AG10803 (cell line): ENCODE data around the gene PCCA.

Experiments used
- DNase-seq: peaks from one replicate; pipeline ENCODE4 v3.0.0; 2010; ENCODE audit warnings: low read depth
- H3K4me3 ChIP-seq: 2 replicates; pipeline ENCODE4 v1.5.1; 2011; ENCODE audit warnings: mild to moderate bottlenecking, low read length, control low read depth
- TF ChIP-seq, protein P1 (sequence below): conservative IDR thresholded peaks from 2 replicates; pipeline ENCODE4 v1.5.1; 2011; ENCODE audit warnings: mild to moderate bottlenecking, low read length, control low read depth, inconsistent platforms

The PCCA gene

DNA sequence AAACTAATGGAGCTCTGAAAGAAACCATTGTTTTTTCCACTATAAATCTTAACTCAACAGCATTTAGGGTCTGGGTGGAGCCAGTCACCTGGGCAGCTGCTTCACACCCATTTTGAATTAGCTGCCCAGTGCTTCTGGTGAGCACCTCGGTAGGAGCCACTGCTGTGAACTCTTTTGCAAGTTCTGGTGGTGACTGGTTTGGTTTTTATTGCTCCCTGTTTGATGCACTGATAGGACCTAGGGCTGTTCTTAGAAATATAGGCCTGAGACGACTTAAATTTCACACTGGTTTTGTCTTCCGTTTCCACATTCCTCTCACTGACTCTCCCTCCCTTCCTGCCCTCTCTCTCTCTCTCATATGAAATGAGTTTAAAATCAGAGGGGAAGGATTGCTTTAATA is 395.8 kb downstream of the PCCA start:
- DNase-seq, result no peak
- TF ChIP-seq, protein P1, sequence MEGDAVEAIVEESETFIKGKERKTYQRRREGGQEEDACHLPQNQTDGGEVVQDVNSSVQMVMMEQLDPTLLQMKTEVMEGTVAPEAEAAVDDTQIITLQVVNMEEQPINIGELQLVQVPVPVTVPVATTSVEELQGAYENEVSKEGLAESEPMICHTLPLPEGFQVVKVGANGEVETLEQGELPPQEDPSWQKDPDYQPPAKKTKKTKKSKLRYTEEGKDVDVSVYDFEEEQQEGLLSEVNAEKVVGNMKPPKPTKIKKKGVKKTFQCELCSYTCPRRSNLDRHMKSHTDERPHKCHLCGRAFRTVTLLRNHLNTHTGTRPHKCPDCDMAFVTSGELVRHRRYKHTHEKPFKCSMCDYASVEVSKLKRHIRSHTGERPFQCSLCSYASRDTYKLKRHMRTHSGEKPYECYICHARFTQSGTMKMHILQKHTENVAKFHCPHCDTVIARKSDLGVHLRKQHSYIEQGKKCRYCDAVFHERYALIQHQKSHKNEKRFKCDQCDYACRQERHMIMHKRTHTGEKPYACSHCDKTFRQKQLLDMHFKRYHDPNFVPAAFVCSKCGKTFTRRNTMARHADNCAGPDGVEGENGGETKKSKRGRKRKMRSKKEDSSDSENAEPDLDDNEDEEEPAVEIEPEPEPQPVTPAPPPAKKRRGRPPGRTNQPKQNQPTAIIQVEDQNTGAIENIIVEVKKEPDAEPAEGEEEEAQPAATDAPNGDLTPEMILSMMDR, result no peak
- H3K4me3 ChIP-seq, result no peak overlapping the region

DNA sequence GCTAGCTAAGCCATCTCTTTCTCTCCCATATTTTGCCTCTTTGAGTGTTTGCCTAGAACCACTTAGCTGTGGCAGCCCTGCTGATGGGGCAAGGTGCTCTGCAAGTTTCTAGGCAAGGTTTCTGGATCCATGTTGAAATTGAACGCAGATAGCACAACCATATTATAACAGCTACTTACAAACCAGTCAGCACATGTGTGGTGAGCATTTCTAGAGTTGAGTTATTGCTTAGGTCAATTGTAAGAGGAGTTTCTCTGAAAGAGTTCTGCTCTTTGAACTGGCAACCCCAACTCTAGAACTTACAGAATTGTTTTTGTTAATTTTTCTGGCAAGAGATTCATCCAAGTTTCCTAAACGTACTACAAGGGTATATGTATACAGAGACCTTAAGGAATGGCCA is 396.4 kb downstream of the PCCA start:
- H3K4me3 ChIP-seq, result no peak overlapping the region
- TF ChIP-seq, protein P1, result no peak
- DNase-seq, result no peak

DNA sequence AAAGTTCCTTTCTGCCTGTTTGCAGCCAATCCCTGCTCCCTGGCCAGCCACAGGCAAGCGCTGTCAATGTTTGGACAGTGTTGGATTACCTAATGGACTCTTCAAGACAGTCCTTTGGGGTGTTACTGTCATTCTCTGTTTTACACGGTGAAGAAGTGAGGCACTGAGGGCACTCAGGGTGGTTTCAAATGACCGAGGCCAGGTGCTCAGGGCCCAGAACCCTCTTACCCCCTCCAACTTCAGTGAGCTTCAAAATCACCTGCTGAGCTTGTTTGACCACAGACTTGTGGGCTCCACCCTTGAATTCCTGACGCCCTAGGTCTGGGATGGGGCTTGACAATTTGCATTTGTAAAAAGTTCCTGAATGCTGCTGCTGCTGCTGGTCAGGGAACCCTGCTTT is 401.8 kb downstream of the PCCA start:
- DNase-seq, result no peak
- TF ChIP-seq, protein P1, result no peak
- no peak overlapping the region for H3K4me3 ChIP-seq

DNA sequence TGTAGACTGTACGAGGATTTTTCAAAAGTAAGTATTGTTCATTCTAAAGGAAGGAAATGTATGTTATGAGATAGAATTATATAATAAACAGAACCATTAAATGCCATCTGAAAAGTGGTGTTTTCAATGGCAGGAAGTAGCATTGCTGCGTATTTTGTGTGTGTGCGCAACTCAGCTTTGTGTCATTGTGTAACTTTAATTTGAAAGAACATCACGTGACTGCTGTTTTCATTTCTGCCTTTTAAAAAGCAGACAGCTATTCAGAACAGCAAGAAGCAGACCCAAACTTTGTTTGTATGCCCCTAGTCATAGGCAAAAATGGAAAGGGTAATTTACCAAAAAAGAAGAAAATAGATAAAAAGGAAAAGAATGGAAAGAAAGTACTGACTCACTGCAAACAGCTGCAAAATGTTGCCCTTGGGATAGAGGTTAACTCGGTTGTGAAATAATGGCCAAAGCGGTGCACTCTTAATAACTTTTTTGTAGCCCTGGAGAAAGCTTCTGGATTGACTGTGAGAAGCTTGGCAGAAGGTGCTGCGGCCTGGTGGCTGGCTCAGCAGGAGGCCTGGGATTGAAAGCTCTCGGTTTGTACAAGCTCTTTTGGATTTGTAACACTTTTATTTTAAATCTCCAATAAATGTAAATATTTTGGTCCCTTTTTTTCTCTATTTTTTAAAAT is 402.4 kb downstream of the PCCA start:
- TF ChIP-seq, protein P1, result no peak
- peak; percentile 47 for DNase-seq
- no peak overlapping the region for H3K4me3 ChIP-seq

DNA sequence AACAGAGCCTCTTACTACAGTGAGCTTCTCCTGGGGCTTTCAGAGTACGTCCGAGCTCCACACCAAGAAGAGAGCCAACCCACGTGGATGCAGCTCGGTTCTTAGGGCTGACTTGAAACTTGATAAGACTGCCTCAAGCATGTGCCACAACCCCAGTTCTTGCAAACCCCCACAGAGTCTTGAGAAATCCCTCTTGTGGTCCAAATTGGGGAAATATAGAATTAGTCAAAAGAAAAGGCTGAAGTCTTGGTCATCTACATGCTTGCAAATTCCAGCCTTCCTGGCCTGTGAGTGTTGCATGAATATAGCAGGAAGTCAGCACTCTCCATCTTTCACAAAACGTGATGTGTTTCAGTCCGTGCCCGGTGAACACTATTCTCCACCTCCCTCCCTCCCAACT is 404.5 kb downstream of the PCCA start:
- no peak for DNase-seq
- TF ChIP-seq, protein P1, result no peak
- H3K4me3 ChIP-seq, result no peak overlapping the region

DNA sequence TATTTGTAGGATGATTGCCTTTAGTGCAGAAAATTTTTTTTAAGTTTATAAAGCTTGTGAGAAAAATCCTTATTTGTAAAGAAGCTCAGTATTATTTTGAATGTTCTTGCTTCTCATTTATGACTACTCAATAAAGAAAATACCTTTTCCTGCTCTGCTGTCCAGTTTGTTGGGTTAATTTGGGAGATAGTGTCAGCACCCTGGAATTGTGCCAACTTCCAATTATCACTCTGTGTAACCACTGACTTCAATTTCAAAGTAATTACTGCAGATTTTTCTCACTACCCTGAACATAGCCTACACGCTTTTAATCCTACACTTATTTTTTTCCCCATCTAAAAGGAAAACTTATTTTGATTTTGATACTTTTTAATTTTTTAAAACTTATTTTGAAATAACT is 406.6 kb downstream of the PCCA start:
- H3K4me3 ChIP-seq, result no peak overlapping the region
- DNase-seq, result no peak
- TF ChIP-seq, protein P1, result no peak

DNA sequence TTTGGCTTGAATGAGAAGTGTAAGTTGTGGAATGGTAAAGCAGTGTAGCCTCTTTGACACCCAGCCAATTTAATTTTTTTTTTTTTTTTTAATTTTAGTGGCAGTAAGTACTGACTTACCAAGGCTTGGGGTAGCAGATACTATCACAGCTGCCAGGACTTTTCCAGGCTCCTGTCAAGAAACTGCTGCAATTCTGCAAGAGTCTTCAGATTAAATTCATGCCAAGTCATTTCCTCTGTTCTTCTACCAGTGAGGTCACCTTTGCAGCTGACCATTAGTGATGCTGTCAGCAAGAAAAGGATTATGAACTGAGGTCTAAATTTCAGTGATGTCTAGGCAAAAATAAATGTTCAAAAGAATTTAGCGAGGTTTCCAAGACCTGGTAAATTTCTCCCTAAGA is 408.5 kb downstream of the PCCA start:
- TF ChIP-seq, protein P1, result no peak
- H3K4me3 ChIP-seq, result no peak overlapping the region
- DNase-seq, result peak; percentile 28
